KMS-11 (cell line): Measurements from ENCODE around the gene ZNF587.

Experiments
- H2AFZ ChIP-seq: fragments of 200-600 bp; sonication (generic); 2 replicates; pipeline ENCODE4 v1.6.1; 2016; ENCODE audit warnings: antibody characterized with exemption, mixed run types, low read depth
- H3K27ac ChIP-seq: fragments of 200-600 bp; sonication (generic); 2 replicates; pipeline ENCODE4 v1.6.1; 2016; ENCODE audit warnings: mild to moderate bottlenecking, mixed run types
- H3K27me3 ChIP-seq: fragments of 200-600 bp; sonication (generic); 2 replicates; pipeline ENCODE4 v1.6.1; 2017; ENCODE audit warnings: mild to moderate bottlenecking, low read depth, mixed run types, moderate library complexity; ENCODE audit not compliant: insufficient read depth
- H3K36me3 ChIP-seq: fragments of 200-600 bp; sonication (generic); 2 replicates; pipeline ENCODE4 v1.6.1; 2017; ENCODE audit warnings: mild to moderate bottlenecking, mixed run types; ENCODE audit not compliant: insufficient read depth
- H3K4me1 ChIP-seq: fragments of 200-600 bp; sonication (generic); 2 replicates; pipeline ENCODE4 v1.6.1; 2016; ENCODE audit warnings: mild to moderate bottlenecking, low read depth, mixed run types; ENCODE audit not compliant: poor library complexity, severe bottlenecking
- H3K4me2 ChIP-seq: fragments of 200-600 bp; sonication (generic); 2 replicates; pipeline ENCODE4 v1.7.0; 2016; ENCODE audit warnings: mild to moderate bottlenecking, mixed run types
- H3K4me3 ChIP-seq: fragments of 200-600 bp; sonication (generic); IDR thresholded peaks from 2 replicates; pipeline ENCODE4 v1.6.1; 2017; ENCODE audit warnings: low read depth, low read length, mixed read lengths; ENCODE audit not compliant: insufficient read depth
- H3K79me2 ChIP-seq: fragments of 200-600 bp; sonication (generic); 2 replicates; pipeline ENCODE4 v1.6.1; 2016; ENCODE audit warnings: low read depth, mixed run types; ENCODE audit not compliant: insufficient read depth
- H3K9ac ChIP-seq: fragments of 200-600 bp; sonication (generic); 2 replicates; pipeline ENCODE4 v1.6.1; 2016; ENCODE audit warnings: mild to moderate bottlenecking, mixed run types
- H4K20me1 ChIP-seq: fragments of 200-600 bp; sonication (generic); 2 replicates; pipeline ENCODE4 v1.6.1; 2016; ENCODE audit warnings: mild to moderate bottlenecking, mixed run types; ENCODE audit not compliant: insufficient read depth
- TF ChIP-seq, protein P1 (sequence below): fragments of 200-600 bp; sonication (generic); conservative IDR thresholded peaks from 2 replicates; pipeline ENCODE4 v1.6.1; 2017; ENCODE audit warnings: low read depth, mild to moderate bottlenecking, antibody characterized with exemption, low read length, moderate library complexity, mixed read lengths

The ZNF587 gene

GRCh38 chr19:57814505-57815246, 35.0 kb upstream of the ZNF587 start, which contains the start of gene ZNF552:
Gene ZNF552 (minus strand): TSS chr19:57814913. CDS start chr19:57814743, 170 bp downstream.
- Histone ChIP-seq H3K36me3 (no peaks in the 10 kb centered on the region; the same call in 1 of the 2 replicates), H3K27me3 (no peaks in the 10 kb centered on the region), H3K4me1 (peaks cover 23% of the 10 kb centered on the region), H3K4me2 (peak within 1 kb of the TSS; percentile 93), H3K9ac (peak within 1 kb of the TSS; percentile 68), H2AFZ (peak within 1 kb of the TSS; percentile 88), H4K20me1 (no peaks in the 10 kb centered on the region), H3K4me3 (no peak within 1 kb of the TSS), H3K27ac (peak within 1 kb of the TSS; percentile 23), H3K79me2 (peaks cover 16% of the 10 kb centered on the region)
- TF ChIP-seq, protein P1, sequence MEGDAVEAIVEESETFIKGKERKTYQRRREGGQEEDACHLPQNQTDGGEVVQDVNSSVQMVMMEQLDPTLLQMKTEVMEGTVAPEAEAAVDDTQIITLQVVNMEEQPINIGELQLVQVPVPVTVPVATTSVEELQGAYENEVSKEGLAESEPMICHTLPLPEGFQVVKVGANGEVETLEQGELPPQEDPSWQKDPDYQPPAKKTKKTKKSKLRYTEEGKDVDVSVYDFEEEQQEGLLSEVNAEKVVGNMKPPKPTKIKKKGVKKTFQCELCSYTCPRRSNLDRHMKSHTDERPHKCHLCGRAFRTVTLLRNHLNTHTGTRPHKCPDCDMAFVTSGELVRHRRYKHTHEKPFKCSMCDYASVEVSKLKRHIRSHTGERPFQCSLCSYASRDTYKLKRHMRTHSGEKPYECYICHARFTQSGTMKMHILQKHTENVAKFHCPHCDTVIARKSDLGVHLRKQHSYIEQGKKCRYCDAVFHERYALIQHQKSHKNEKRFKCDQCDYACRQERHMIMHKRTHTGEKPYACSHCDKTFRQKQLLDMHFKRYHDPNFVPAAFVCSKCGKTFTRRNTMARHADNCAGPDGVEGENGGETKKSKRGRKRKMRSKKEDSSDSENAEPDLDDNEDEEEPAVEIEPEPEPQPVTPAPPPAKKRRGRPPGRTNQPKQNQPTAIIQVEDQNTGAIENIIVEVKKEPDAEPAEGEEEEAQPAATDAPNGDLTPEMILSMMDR = no peak

DNA sequence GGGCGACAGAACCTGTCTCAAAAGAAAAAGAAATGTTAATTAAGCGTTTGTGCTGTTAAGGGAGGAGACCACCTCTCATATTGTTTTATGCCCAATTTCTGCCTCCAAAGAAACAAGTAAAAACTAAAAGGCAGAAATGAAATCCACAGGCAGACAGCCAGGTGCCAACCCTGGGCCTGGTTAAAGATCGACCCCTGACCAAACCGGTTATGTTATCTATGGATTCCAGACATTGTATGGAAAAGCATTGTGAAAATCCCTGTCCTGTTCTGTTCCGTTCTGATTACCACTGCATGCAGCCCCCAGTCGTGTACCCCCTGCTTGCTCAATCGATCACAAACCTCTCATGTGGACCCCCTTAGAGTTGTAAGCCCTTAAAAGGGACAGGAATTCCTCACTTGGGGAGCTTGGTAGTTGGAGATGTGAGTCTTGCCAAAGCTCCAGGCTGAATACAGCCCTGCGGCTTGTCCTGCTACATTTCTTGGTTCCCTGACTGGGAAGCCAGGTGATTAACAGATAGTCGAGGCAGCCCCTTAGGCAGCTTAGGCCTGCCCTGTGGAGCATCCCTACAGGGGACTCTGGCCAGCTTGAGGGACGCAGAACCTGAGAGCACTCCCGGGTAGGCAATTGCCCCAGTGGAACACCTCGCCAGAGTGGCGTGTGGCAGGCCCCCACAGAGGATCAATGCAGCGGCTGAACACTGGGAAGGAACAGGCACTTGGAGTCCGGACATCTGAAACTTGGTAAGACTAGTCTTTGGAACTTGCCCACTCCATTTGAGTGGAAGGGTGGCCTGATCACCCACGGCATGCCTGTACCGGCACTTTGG, 34.2 kb upstream of the ZNF587 start:
- H2AFZ ChIP-seq = peak overlapping the region; percentile 88
- peak overlapping the region; percentile 93 for H3K4me2 ChIP-seq
- H3K36me3 ChIP-seq = no peaks in the 10 kb centered on the region; the same call in 1 of the 2 replicates
- H3K4me1 ChIP-seq = peaks cover 24% of the 10 kb centered on the region
- H4K20me1 ChIP-seq = no peaks in the 10 kb centered on the region
- H3K9ac ChIP-seq = no peak overlapping the region
- peaks cover 24% of the 10 kb centered on the region for H3K79me2 ChIP-seq
- H3K4me3 ChIP-seq = no peak overlapping the region
- no peak overlapping the region for H3K27ac ChIP-seq
- TF ChIP-seq, protein P1 = no peak
- H3K27me3 ChIP-seq = no peaks in the 10 kb centered on the region

DNA sequence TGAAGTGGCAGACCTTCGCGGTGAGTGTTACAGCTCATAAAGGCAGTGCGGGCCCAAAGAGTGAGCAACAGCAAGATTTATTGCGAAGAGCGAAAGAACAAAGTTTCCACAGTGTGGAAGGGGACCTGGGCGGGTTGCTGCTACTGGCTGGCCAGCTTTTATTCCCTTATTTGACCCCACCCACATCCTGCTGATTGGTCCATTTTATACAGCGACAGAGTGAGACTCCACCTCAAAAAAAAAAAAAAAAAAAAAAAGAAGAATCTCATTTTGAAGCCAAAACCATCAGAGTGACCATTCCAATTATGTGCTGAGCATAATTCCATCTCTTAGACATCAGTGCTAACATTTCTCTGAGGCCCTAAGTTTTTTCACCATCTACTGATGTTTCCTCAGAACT, 33.0 kb upstream of the ZNF587 start:
- Histone ChIP-seq H3K36me3 (no peaks in the 10 kb centered on the region; the same call in 1 of the 2 replicates), H2AFZ (no peak overlapping the region), H3K4me1 (peaks cover 27% of the 10 kb centered on the region), H4K20me1 (no peaks in the 10 kb centered on the region), H3K4me2 (no peak overlapping the region), H3K27ac (no peak overlapping the region), H3K79me2 (peaks cover 35% of the 10 kb centered on the region), H3K4me3 (no peak overlapping the region), H3K9ac (no peak overlapping the region), H3K27me3 (no peaks in the 10 kb centered on the region)
- TF ChIP-seq, protein P1 = no peak

DNA sequence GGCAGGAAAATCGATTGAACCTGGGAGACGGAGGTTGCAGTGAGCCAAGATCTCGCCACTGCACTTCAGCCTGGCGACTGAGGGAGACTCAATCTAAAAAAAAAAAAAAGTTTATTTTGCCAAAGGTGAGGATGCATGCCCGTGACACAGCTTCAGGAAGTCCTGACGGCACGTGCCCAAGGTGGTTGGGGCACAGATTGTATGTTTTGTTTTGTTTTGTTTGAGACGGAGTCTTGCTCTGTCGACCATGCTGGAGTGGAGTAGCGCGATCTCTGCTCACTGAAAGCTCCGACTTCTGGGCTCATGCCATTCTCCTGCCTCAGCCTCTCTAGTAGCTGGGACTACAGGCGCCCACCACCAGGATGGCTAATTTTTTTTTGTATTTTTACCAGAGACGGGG, 31.7 kb upstream of the ZNF587 start:
- TF ChIP-seq, protein P1 = no peak
- no peaks in the 10 kb centered on the region for H3K36me3 ChIP-seq
- no peak overlapping the region for H3K4me2 ChIP-seq
- peaks cover 48% of the 10 kb centered on the region for H3K79me2 ChIP-seq
- H3K4me3 ChIP-seq = no peak overlapping the region
- no peak overlapping the region for H2AFZ ChIP-seq
- H3K27ac ChIP-seq = no peak overlapping the region
- H4K20me1 ChIP-seq = no peaks in the 10 kb centered on the region
- no peak overlapping the region for H3K9ac ChIP-seq
- peaks cover 17% of the 10 kb centered on the region for H3K4me1 ChIP-seq
- H3K27me3 ChIP-seq = no peaks in the 10 kb centered on the region
